Uterus (tissue), 4 donors: ENCODE data around the gene ASB12. TPM values are rescaled to one million over a fixed set of nuclear protein-coding genes. Genes with fewer than 3 reads are reported as not detected.

Source experiments
- DNase-seq, 2 donors: peaks; one replicate each; pipeline ENCODE4 v3.0.0-alpha.2; 2019 to 2020
- H3K27ac ChIP-seq, 2 donors: fragments of 200-600 bp; sonication (generic); 1 replicate in 1 of 2; 2 replicates in 1 of 2; pipeline ENCODE4 v1.5.1; 2016 to 2018
- H3K27me3 ChIP-seq, 2 donors: fragments of 200-600 bp; sonication (generic); one replicate each; pipeline ENCODE4 v1.5.1; 2018 to 2019; ENCODE audit warnings: control low read depth in 1 of 2
- H3K36me3 ChIP-seq, 2 donors: fragments of 200-600 bp; sonication (generic); one replicate each; pipeline ENCODE4 v1.5.1; 2019; ENCODE audit warnings: control low read depth in 1 of 2
- H3K4me1 ChIP-seq, 2 donors: fragments of 200-600 bp; sonication (generic); one replicate each; pipeline ENCODE4 v1.5.1; 2018 to 2019; ENCODE audit warnings: control low read depth in 1 of 2
- H3K4me3 ChIP-seq, 2 donors: fragments of 200-600 bp; sonication (generic); 1 replicate in 1 of 2; 2 replicates in 1 of 2; pipeline ENCODE4 v1.5.1; 2018 to 2019; ENCODE audit warnings: mild to moderate bottlenecking in 1 of 2
- H3K9me3 ChIP-seq, 2 donors: fragments of 200-600 bp; sonication (generic); one replicate each; pipeline ENCODE4 v1.5.1; 2019; ENCODE audit warnings: control low read depth in 1 of 2
- CTCF ChIP-seq, 4 experiments: fragments of 200-600 bp in 2 of 4; fragments of 450-650 bp in 2 of 4; sonication (generic) in 2 of 4; IDR thresholded peaks; one replicate each; pipeline ENCODE4 v1.5.1; 2016 to 2019; ENCODE audit warnings: antibody characterized with exemption in 4 of 4, mild to moderate bottlenecking in 2 of 4, moderate library complexity in 1 of 4
- POLR2A ChIP-seq, 2 donors: fragments of 450-650 bp; IDR thresholded peaks; one replicate each; pipeline ENCODE4 v1.6.1; 2016; ENCODE audit warnings: antibody characterized with exemption in 2 of 2, mild to moderate bottlenecking in 1 of 2, moderate library complexity in 1 of 2
- intact Hi-C: fragments of 100-400 bp; cut with DNase I; formaldehyde crosslinking; loops from one replicate; pipeline ENCODE4 v1.15.1; 2023; ENCODE audit warnings: low total_unique reads
- small RNA-seq: library from RNA; depleted of rRNA; stranded (forward); fragments of <200 nt; gene quantifications from one replicate; pipeline ENCODE3, GENCODE V24; 2016
- total RNA-seq, 4 donors: library from RNA; depleted of rRNA in 3 of 4; stranded (reverse); fragments of >200 nt in 3 of 4; gene quantifications; one replicate each; pipeline versions ENCODE4 v1.1.0 to v1.2.4, GENCODE V29; 2014 to 2023
- donor health status: DM: yes; HTN: yes; CAD: no.

The ASB12 gene
- total RNA-seq, 4 donors from 2014 or later: 0.34 to 0.35 TPM; not detected in 2

- TF ChIP-seq CTCF (IDR thresholded peaks at IDR 0.05) (no peak), POLR2A (IDR thresholded peaks at IDR 0.05) (no peak)
- Histone ChIP-seq H3K27ac (no peak overlapping the region), H3K9me3 (no peaks in the 10 kb centered on the region), H3K27me3 (no peaks in the 10 kb centered on the region), H3K36me3 (no peaks in the 10 kb centered on the region), H3K4me1 (no peaks in the 10 kb centered on the region), H3K4me3 (no peak overlapping the region)
- intact Hi-C loops: no loop called here
- no peak for DNase-seq
Measured at GRCh38 chrX:64187762-64188150, 42.7 kb downstream of the ASB12 start.

- no peak for DNase-seq
- H3K36me3 ChIP-seq: no peaks in the 10 kb centered on the region
- TF ChIP-seq CTCF (IDR thresholded peaks at IDR 0.05): no peak
- TF ChIP-seq POLR2A (IDR thresholded peaks at IDR 0.05): no peak
Measured at GRCh38 chrX:64186974-64187761, 43.2 kb downstream of the ASB12 start.

GRCh38 chrX:64184396-64184795 lies 46.0 kb downstream of the ASB12 start:
- Histone ChIP-seq H3K4me3 (no peak overlapping the region), H3K4me1 (no peaks in the 10 kb centered on the region), H3K9me3 (no peaks in the 10 kb centered on the region), H3K27me3 (no peaks in the 10 kb centered on the region), H3K36me3 (no peaks in the 10 kb centered on the region), H3K27ac (no peak overlapping the region)
- TF ChIP-seq CTCF (IDR thresholded peaks at IDR 0.05) (no peak), POLR2A (IDR thresholded peaks at IDR 0.05) (no peak)
- DNase-seq: no peak
- intact Hi-C loops: no loop called here

More at GRCh38 chrX:64186974-64187761, 43.2 kb downstream of the ASB12 start:
- Histone ChIP-seq H3K27me3 (no peaks in the 10 kb centered on the region), H3K27ac (no peak overlapping the region), H3K9me3 (no peaks in the 10 kb centered on the region), H3K4me1 (no peaks in the 10 kb centered on the region), H3K4me3 (no peak overlapping the region)
- intact Hi-C loops: no loop called here

GRCh38 chrX:64182208-64182607 lies 48.2 kb downstream of the ASB12 start:
- no peaks in the 10 kb centered on the region for H3K9me3 ChIP-seq
- no peaks in the 10 kb centered on the region for H3K4me1 ChIP-seq
- no peaks in the 10 kb centered on the region for H3K27me3 ChIP-seq
- intact Hi-C loops: no loop called here
- no peaks in the 10 kb centered on the region for H3K36me3 ChIP-seq
- DNase-seq: no peak
- TF ChIP-seq POLR2A (IDR thresholded peaks at IDR 0.05) (no peak), CTCF (IDR thresholded peaks at IDR 0.05) (no peak)
- no peak overlapping the region for H3K4me3 ChIP-seq
- H3K27ac ChIP-seq: no peak overlapping the region

GRCh38 chrX:64176876-64177275 lies 53.5 kb downstream of the ASB12 start:
- intact Hi-C loops: no loop called here
- Histone ChIP-seq H3K4me1 (no peaks in the 10 kb centered on the region), H3K27me3 (no peaks in the 10 kb centered on the region), H3K9me3 (no peaks in the 10 kb centered on the region), H3K36me3 (no peaks in the 10 kb centered on the region), H3K27ac (no peak overlapping the region), H3K4me3 (no peak overlapping the region)
- no peak for TF ChIP-seq CTCF (IDR thresholded peaks at IDR 0.05)
- DNase-seq: no peak

Small RNA genes within 50 kb of the gene (small RNA-seq; reads per million reads assigned to genes)
- not detected for gene RN7SL799P

Other genes starting within 250 kb of the ASB12 start
- gene AMER1, start 24.9 kb downstream of the ASB12 start, total RNA-seq: 10 to 100 TPM in 2 of 4 donors, 1 to 10 TPM in 2; 3.5 to 14.3 (median 8.3) TPM
- gene MTMR8, start 164.8 kb upstream of the ASB12 start, total RNA-seq: 1 to 10 TPM in 3 of 4 donors, not detected in 1; 1.0 to 5.3 (median 5.2) TPM